ENCODE results near the gene PHF20.
"Not testable (repeated sequence)": the region's sequence is repeated elsewhere in the genome, so short reads cannot be mapped to it uniquely, and the experiment has no call there.

The PHF20 gene

GRCh38 chr20:35975576-35976373 lies 204.0 kb downstream of the PHF20 start:
- no peak for DNase-seq (ENCODE audit: low read depth)

GRCh38 chr20:35978041-35978513 lies 206.3 kb downstream of the PHF20 start:
- DNase-seq (ENCODE audit: low read depth), result no peak

- DNase-seq (ENCODE audit: low read depth), result no peak
These were observed 207.7 kb downstream of the PHF20 start for GRCh38 chr20:35979544-35979943.

- DNase-seq (ENCODE audit: low read depth), result no peak
These were observed 210.2 kb downstream of the PHF20 start for GRCh38 chr20:35981969-35982368.

GRCh38 chr20:35984382-35984781 lies 212.6 kb downstream of the PHF20 start:
- DNase-seq (ENCODE audit: low read depth), result no peak

- no peak for DNase-seq (ENCODE audit: low read depth)
These were observed 214.0 kb downstream of the PHF20 start for GRCh38 chr20:35985806-35986205.

- DNase-seq (ENCODE audit: low read depth), result no peak
These were observed 217.2 kb downstream of the PHF20 start for GRCh38 chr20:35988910-35989463.

GRCh38 chr20:35991142-35991771 lies 219.4 kb downstream of the PHF20 start:
- DNase-seq (ENCODE audit: low read depth), result no peak

GRCh38 chr20:35992713-35993335 lies 221.0 kb downstream of the PHF20 start:
- peak; percentile 30 for DNase-seq (ENCODE audit: low read depth)

GRCh38 chr20:35994994-35995453 lies 223.2 kb downstream of the PHF20 start:
- DNase-seq (ENCODE audit: low read depth), result peak; percentile 72

- DNase-seq (ENCODE audit: low read depth), result not testable (repeated sequence)
These were observed 224.7 kb downstream of the PHF20 start for GRCh38 chr20:35996492-35996891.
